NCI-H226 (cell line): Measurements from ENCODE around the gene PRRC1.

Experiments
- DNase-seq: peaks from one replicate; pipeline ENCODE4 v3.0.0-alpha.2; 2015

Gene PRRC1

DNA sequence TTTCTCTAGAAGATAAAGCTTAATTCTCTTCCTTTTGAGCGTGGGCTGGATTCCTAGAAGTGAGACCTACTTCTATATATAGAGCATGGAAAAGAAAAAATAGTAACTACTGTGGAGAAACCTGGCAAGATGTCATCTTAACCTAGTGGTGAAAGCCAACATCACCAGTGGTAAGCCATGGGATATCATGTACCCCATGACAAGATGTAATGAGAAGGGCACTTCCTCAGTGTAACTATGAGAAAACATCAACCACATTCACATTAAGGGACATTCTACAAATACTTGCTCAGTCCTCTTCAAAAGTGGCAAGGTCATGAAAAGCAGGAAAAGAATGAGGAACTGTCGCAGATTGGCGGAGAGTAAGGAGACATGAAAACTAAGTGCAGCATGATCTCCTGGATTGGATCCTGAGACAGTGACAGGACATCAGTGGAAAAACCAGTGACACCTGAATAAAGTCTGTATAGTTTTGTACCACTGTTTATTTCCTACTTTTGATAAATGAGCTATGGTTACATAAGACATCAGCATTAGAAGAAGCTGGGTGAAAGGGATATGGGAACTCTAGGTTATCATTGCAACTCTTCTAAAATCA is 65.4 kb downstream of the PRRC1 start:
- DNase-seq = no peak

DNA sequence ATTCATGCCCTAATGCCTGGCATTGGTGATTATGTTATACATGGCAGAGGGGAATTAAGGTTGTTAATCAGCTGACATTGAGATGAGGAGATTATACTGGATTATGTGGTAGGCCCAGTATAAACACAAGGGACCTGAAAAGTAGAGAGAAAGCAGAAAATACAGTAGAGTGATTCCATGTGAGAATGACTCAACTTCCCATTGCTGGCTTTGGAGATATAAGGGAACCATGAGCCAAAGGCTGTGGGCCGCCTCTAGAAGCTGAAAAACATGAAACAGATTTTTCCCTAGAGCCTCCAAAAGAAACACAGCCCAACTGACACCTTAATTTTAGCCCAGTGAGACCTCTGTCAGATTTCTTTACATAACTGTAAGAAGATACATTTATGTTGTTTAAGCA is 66.4 kb downstream of the PRRC1 start:
- DNase-seq = no peak

DNA sequence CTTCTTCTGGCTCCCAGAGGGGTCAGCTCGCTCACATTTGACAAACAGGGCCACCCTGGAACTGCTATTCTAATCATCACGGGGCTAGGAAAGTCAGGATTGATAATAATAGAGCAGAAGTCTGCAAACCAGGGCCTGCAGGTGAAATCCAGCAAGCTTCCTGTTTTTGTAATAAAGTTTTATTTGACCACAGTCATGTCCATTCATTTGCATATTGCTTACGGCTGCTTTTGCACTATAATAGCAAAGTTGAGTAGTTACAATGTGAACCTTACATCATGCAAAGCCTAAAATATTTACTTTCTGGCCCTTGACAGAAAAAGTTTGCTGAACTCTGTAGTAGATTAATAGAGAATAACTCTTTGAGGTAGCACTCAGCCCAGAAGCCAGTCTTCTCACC is 68.2 kb downstream of the PRRC1 start:
- no peak for DNase-seq

DNA sequence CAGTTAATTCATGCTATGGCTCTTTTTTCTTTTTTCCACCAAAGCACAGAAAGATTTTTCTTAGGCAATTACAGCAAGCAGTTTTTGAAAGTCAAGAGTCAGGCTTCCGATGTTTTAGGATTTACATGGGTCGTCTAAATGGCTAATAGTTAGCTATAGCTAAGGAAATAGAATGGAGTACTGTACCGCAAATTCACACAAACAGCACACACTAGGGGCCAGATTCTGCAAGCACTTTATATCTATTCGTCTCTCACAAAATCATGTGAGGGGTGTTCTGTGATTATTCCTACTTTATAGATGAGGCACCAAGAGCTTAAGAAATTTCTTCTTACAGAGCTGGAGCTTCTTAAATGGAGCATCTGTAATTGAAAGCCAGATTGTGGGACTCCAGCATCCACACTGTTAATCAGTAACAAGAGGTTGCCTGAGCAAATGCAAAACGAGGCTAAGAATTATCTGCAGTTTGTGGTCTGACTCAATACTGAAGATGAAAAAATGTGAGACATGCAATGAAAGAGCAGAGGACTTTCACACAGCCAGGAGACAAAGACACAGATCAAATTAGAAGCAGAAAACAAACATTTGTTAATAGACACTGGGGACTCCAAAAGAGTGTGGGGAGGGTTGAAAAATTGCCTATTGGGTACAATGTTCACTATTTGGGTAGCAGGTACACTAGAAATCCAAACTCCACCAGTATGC is 68.8 kb downstream of the PRRC1 start:
- no peak for DNase-seq

DNA sequence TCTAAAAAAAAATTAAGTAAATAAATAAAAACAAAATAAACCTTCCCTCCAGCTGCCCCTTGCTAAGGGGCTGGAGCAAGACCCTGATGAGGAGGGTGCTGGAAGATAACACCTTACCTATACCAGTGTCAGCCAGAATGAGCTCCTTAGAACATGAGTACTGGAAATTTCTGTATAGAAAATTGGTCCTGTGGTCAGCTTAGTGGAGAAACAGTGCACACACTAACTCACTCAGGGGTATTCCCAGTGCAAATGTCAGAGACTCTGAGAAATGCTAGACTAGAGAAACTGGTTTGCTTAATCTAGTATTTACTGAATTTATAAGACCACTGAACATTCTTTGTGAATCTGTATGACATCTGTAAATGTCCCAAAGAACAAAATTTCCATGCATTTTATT is 69.4 kb downstream of the PRRC1 start:
- no peak for DNase-seq

DNA sequence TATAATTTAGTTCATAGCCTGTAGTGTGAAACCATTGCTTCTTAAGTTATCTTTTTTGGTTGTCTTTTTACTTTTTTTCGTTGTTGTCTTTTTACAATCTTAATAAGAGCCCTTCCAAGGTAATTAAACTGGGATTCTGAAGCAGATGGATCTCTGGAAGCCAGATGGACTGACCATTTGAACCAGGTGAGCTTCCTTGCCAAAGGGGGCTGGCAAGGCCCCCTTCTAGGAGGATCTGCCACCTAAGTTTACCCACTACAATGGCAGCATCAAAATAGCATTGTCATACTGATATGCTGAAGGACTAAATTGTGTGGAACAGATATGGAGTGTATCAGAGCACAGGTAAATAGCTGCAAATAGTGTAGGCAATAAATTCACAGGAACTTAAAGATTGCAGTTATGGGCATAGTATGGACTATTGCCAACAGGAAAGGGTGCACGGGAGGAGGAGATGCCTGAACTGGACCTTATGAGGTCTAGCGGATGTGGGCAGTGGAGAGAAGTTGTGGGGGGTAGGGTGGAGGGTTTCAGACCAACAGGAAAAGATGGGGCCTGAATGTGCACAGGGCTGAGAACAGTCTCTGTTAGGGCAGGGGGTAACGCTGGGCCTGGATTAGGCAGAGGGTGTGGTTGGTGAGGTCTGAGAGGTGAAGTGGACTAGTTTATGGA is 69.9 kb downstream of the PRRC1 start:
- DNase-seq = no peak

DNA sequence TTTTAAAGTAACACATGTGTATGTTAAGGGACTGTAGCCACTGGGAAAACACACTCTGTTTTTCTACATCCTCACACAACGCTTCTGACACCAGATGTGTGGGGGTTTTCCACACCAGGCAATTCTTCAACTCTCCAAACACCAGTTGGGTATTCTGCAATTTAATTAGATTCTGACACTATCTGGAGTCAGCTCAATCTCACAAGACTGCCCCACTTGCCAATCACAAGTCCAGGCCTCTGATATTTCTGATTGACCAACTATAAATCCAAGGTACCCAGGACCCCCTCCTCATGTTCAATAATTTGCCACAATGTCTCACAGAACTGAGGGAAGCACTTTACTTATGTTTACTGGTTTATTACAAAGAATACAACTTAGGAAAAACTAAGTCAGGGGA is 70.9 kb downstream of the PRRC1 start:
- DNase-seq = no peak

DNA sequence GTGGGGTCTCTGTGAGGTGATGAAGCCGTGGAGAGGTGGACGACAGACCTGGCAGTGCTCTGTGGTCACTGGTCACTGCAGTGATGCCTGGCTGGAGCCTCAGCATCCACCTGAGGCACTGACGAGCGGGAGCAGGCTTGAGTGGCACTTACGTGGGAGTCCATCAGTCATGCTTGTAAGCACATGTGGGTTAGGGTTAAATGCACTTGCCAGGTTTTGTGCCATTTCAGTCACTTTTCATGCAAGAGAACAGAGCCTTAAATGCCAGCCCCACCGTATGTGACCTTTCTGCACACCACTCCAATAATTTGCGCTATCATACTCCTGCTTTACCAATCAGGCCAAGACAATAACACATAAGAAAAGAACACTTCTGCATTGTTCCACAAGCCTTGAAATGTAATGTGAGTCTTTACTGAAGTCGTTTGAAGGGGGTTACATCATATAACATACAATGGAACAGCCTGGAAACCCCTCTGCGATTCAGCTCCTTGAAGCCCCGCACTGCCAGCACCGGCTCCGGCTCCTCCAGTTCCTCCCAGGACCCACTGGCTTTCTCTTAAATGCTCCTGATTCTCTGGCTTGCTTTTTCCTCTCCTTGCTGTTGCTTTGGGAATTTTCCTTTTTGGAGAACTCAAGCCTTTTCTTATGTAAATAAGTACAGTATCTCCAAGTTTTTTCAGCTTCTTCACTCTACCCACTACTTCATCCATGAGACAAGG is 72.0 kb downstream of the PRRC1 start:
- DNase-seq = no peak

DNA sequence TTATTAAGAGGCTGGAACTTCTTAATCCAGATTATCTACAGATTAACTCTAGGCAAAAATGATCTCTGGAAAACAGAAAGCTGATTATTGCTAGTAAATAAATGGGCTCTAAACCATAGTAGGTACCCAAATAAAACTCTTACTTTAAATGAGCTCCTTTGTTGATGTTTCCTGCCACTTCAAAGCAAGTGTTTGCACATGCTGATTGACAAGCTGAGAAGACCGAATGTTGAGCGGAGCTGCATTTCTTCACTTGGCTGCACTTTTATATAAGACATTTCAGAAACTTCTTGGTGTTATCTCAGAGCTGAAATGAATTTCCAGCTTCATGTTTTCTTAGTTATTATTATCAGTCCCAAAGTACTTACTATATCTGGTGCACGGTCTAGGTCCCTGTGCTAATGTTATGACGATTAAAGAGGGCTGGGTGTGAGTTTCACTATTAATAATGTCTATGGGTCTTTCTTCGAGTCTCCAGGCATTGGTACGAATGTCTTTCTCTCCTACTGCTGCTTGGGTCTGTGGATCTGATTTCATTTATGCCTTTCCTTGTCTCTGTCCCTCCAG is 72.8 kb downstream of the PRRC1 start:
- no peak for DNase-seq

DNA sequence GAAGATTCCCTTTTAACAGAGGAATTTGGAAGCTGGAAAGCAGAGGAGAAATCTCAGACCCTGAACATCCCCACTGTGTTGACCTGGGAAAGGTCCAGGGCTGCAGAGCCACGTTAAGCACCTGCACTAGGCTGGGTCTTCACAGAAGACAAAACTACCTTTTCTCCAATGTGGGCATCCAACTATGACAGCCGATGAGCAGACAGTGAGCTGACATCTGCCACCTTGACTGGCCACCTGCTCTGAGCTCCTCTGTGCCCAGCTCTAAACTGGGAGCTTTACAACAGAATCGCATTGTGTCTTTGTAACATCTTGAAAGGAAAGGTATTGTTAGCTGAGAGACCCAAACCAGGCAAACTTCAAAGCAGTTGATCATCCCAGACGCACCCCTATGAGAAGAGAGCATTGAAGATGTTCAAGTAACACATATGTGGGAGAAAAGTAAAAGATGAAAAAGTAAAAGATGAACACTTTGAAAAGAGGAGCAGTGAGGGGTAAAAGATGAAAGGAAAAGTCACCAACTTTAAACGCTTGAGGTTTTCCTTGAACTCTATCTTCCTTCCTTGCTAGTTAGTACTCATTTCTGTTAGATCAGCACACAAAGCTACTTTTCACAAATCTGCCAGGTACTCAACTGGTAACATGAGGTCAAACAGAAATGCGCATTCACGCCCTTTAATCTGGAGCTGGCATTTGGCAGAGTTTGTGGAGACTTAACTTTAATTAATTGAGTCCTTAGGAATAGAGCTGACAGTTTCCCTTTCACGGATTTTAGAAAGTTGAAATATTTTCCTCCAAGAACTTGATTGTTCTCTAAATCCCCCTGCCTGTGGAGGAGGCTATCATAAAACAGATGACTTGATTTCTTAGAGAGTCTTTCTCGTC is 78.3 kb downstream of the PRRC1 start:
- no peak for DNase-seq

DNA sequence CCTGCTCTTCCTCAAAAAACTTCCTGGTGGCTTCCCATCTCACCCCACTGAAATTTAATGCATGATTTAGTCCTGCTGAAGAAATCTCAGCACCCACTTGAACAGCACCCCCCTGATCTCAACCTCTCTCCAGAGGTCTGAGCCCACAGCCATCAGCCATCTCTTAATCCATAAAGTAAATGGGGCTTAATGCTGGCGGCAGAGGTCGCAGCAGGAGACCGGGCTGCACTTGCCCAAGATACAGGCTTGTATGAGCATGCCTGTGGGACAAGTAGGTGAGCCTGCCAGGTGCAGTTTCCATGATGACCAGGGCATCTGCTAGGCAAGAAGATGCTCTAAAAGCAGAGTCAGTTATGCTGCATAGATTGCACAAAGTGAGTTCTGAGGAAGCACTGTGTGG is 79.1 kb downstream of the PRRC1 start:
- DNase-seq = no peak

DNA sequence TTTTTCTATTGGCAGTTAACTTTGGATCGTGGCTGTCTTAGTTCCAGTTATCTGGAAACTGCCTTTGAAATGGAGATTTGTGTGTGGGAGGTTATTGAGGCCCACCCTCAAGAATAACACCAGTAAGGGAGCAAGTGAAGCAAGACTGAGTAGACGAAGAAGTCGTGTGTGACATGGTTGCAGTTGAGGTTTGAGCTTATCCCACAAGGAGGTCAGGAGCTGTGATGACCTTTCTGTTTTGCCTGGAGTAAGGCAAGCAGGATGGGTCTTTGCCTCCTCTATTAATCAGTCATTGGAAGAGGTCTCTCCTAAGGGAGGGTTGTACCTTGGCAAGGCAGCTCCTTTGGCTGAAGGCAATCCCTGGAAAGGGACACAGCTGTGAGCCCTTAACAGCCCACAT is 81.9 kb downstream of the PRRC1 start:
- DNase-seq = no peak

DNA sequence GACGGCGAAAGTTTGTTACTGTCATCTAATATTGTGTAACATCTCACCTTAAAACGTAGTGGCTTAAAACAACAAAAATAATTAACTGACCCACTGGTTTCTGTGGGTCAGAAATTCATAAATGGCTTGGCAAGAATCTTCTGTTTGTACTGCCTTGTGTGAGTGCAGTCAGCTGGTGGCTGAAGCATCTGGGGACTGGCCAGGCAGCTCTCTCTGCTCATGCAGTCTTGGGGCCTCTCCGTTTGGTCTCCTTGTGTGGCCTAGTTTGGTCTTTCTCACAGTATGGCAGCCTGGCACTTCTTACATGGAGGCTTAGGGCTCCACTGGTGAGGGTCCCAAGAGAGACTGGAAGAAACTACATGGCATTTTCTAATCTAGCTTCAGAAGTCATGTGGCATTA is 82.4 kb downstream of the PRRC1 start:
- no peak for DNase-seq

DNA sequence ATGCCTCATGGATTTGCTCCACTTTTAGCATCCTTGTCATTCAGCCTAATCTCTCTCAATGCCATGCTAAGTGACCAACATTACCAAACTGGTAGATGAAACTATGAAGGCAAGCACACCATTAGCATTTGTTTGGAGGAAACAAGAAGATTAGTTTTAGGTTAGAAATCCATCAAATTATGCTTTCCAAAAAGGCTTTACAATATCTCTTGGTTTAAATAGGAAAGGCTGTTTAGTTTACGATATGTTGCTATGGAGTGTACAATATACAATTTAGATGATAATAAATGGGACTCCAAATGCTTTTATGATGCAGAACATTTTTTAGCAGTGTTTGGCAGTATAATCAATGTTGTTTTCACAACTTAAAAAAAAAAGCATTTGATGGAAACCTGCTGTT is 83.7 kb downstream of the PRRC1 start:
- DNase-seq = no peak

DNA sequence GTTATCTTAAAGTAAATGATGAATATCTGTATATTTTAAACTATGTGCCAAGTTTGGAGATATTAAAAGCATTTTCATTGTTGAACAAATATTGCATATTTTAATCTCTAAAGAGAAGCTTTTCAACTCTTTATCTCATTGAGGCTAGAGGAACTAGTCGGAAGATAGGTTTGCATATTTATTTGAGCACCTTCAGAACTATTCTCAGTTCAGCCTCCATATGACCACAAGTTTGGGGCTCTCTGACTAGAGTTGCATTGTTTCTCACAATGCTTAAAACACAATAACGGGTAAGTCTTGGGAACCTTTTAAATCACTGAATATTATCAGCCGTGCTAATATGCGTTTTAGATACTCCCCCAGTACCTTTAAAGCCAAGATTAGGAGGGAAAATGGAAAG is 84.2 kb downstream of the PRRC1 start:
- no peak for DNase-seq

DNA sequence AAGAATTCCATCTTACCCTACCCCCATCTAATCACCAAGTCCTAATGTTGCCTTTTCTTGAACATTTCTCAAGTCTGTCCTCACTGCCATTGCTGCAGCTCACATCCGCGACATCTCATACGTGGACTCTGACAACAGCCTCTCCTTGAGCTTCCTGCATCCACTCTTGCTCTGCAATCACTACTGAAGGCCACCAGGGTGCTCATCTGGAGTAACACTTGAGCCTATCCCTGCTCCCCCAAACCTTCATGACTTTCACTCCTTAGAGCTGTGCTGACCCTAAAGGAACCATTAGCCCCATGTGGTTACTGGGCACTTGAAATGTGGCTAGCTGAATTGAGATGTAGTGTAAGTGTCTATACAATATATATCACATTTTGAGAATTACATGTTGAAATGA is 85.0 kb downstream of the PRRC1 start:
- DNase-seq = no peak

DNA sequence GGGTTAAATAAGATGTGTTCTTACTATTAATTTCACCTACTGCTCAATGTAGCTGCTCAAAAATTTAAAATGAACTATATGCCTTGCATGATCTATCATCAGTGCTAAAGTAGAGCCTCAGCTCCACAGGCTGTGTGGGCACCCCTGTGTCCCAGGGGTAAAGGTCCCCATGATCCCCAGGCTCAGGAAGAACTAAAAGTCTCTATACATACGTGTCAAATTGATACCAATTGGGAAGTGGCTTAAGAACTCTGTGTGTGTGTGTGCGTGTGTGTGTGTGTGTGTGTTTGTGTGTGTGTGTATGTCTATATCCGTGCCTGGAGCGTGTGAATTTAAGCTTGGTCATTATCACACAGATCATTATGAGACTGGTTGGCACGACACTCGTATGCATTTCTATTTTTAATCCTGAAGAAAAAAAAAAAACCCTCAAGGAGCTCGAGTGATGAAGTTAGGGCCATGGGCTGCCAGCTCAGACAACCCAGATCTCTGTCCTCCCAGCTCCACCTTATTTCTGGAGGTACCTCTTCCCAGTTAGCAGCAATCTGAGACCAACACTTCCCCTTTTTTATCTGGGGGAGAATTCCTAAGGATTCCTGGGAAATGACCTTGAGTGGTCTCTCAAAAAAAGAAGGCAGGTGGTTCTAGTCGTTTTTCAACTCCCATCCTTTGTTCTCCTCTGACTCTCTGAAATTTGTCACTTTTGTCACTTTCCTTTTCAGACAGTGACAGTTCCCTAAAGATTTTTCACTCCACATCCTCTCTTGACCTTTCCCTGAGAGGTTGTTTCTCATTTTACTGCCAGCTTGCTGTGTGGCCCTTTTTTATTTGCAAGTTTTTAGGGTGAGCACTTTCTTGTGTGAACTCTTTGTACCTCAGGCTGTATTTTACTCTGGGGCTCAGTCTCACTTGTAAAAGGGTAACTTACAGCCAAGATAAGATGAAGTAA is 85.7 kb downstream of the PRRC1 start:
- no peak for DNase-seq
